Measurements from ENCODE around the gene C6orf58.
"Not testable (repeated sequence)": the region's sequence is repeated elsewhere in the genome, so short reads cannot be mapped to it uniquely, and the experiment has no call there.

Gene C6orf58

GRCh38 chr6:127590344-127590743 lies 13.4 kb downstream of the C6orf58 start:
- H3K36me3 ChIP-seq (ENCODE audit: control insufficient read depth in 2 of 2, insufficient read depth in 2 of 2, low read length in 2 of 2): no peaks in the 10 kb centered on the region
- H3K9ac ChIP-seq (ENCODE audit: low read length in 2 of 2): no peak overlapping the region
- H3K4me3 ChIP-seq (ENCODE audit: low read length in 2 of 2): no peak overlapping the region
- H3K27ac ChIP-seq (ENCODE audit: low read length): no peak overlapping the region
- H3K9me3 ChIP-seq (ENCODE audit: control insufficient read depth in 2 of 2, low read length in 2 of 2): no peaks in the 10 kb centered on the region
- H3K27me3 ChIP-seq (ENCODE audit: control insufficient read depth in 1 of 2, insufficient read depth in 2 of 2, low read length in 2 of 2): no peaks in the 10 kb centered on the region
- no peaks in the 10 kb centered on the region for H3K4me1 ChIP-seq (ENCODE audit: control insufficient read depth, insufficient read depth, low read length)

GRCh38 chr6:127592964-127593363 lies 16.0 kb downstream of the C6orf58 start:
- Histone ChIP-seq H3K4me1 (ENCODE audit: control insufficient read depth, insufficient read depth, low read length) (no peaks in the 10 kb centered on the region), H3K36me3 (ENCODE audit: control insufficient read depth in 2 of 2, insufficient read depth in 2 of 2, low read length in 2 of 2) (no peaks in the 10 kb centered on the region), H3K27ac (ENCODE audit: low read length) (no peak overlapping the region), H3K9me3 (ENCODE audit: control insufficient read depth in 2 of 2, low read length in 2 of 2) (no peaks in the 10 kb centered on the region), H3K4me3 (ENCODE audit: low read length in 2 of 2) (no peak overlapping the region), H3K9ac (ENCODE audit: low read length in 2 of 2) (no peak overlapping the region), H3K27me3 (ENCODE audit: control insufficient read depth in 1 of 2, insufficient read depth in 2 of 2, low read length in 2 of 2) (no peaks in the 10 kb centered on the region)

DNA sequence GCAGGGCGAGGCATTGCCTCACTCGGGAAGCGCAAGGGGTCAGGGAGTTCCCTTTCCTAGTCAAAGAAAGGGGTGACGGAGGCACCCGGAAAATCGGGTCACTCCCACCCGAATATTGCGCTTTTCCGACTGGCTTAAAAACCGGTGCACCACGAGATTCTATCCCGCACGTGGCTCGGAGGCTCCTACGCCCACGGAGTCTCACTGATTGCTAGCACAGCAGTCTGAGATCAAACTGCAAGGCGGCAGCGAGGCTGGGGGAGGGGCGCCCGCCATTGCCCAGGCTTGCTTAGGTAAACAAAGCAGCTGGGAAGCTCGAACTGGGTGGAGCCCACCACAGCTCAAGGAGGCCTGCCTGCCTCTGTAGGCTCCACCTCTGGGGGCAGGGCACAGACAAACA lies 16.5 kb downstream of the C6orf58 start:
- H3K9ac ChIP-seq (ENCODE audit: low read length in 2 of 2); H3K27ac ChIP-seq (ENCODE audit: low read length); H3K36me3 ChIP-seq (ENCODE audit: control insufficient read depth in 2 of 2, insufficient read depth in 2 of 2, low read length in 2 of 2); H3K27me3 ChIP-seq (ENCODE audit: control insufficient read depth in 1 of 2, insufficient read depth in 2 of 2, low read length in 2 of 2); H3K9me3 ChIP-seq (ENCODE audit: control insufficient read depth in 2 of 2, low read length in 2 of 2); H3K4me1 ChIP-seq (ENCODE audit: control insufficient read depth, insufficient read depth, low read length); H3K4me3 ChIP-seq (ENCODE audit: low read length in 2 of 2): not testable (repeated sequence)

DNA sequence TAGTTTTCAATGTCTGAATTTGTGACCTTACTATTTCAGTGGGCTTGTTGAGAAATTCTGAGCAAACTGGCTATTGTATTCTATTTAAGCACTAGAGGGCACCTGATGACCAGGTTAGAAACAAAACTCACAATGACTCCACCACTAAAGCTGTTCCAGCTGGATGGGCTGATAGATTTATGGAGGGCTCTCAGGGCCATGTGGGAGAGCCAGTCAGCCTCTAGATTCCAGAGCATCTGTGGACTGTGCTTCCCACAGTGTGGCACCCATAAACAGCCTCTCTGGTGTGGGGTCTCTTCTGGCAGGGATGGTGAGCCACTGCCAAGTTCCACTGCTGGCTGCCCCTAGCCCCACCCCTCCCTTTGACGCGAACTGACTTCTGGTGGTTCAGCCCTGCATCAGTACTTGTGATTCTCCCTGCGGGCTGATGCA lies 29.2 kb downstream of the C6orf58 start:
- Histone ChIP-seq H3K4me3 (ENCODE audit: low read length in 2 of 2) (no peak overlapping the region), H3K27me3 (ENCODE audit: control insufficient read depth in 1 of 2, insufficient read depth in 2 of 2, low read length in 2 of 2) (no peaks in the 10 kb centered on the region), H3K4me1 (ENCODE audit: control insufficient read depth, insufficient read depth, low read length) (no peaks in the 10 kb centered on the region), H3K9me3 (ENCODE audit: control insufficient read depth in 2 of 2, low read length in 2 of 2) (no peaks in the 10 kb centered on the region), H3K27ac (ENCODE audit: low read length) (no peak overlapping the region), H3K9ac (ENCODE audit: low read length in 2 of 2) (no peak overlapping the region), H3K36me3 (ENCODE audit: control insufficient read depth in 2 of 2, insufficient read depth in 2 of 2, low read length in 2 of 2) (no peaks in the 10 kb centered on the region)

- no peaks in the 10 kb centered on the region for H3K9me3 ChIP-seq (ENCODE audit: control insufficient read depth in 2 of 2, low read length in 2 of 2)
- H3K36me3 ChIP-seq (ENCODE audit: control insufficient read depth in 2 of 2, insufficient read depth in 2 of 2, low read length in 2 of 2): no peaks in the 10 kb centered on the region
- H3K27me3 ChIP-seq (ENCODE audit: control insufficient read depth in 1 of 2, insufficient read depth in 2 of 2, low read length in 2 of 2): no peaks in the 10 kb centered on the region
- H3K4me3 ChIP-seq (ENCODE audit: low read length in 2 of 2): no peak overlapping the region
- H3K9ac ChIP-seq (ENCODE audit: low read length in 2 of 2): no peak overlapping the region
- H3K27ac ChIP-seq (ENCODE audit: low read length): no peak overlapping the region
- no peaks in the 10 kb centered on the region for H3K4me1 ChIP-seq (ENCODE audit: control insufficient read depth, insufficient read depth, low read length)
These were observed 31.7 kb downstream of the C6orf58 start for GRCh38 chr6:127608554-127609270.

GRCh38 chr6:127618729-127619128 lies 41.8 kb downstream of the C6orf58 start:
- Histone ChIP-seq H3K4me1 (ENCODE audit: control insufficient read depth, insufficient read depth, low read length) (no peaks in the 10 kb centered on the region), H3K27me3 (ENCODE audit: control insufficient read depth in 1 of 2, insufficient read depth in 2 of 2, low read length in 2 of 2) (no peaks in the 10 kb centered on the region), H3K27ac (ENCODE audit: low read length) (no peak overlapping the region), H3K9me3 (ENCODE audit: control insufficient read depth in 2 of 2, low read length in 2 of 2) (no peaks in the 10 kb centered on the region), H3K36me3 (ENCODE audit: control insufficient read depth in 2 of 2, insufficient read depth in 2 of 2, low read length in 2 of 2) (no peaks in the 10 kb centered on the region), H3K9ac (ENCODE audit: low read length in 2 of 2) (no peak overlapping the region), H3K4me3 (ENCODE audit: low read length in 2 of 2) (no peak overlapping the region)

- no peak overlapping the region for H3K9ac ChIP-seq (ENCODE audit: low read length in 2 of 2)
These were observed 53.8 kb downstream of the C6orf58 start for GRCh38 chr6:127630800-127631199.

DNA sequence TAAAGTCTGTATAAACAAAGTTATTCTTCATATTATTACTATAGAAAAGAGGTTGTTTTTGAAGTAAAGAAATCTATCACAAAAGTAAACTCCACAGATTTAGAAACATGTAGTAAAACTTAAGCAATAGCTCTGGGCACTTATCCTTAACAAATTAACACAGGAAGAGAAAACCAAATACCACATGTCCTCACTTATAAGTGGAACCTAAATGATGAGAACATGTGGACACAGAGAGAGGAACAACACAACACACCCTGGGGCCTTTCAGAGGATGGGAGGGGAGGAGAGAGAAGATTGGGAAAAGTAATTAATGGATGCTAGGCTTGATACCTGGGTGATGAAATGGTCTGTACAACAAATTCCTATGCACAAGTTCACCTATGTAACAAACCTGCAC lies 57.2 kb downstream of the C6orf58 start:
- H3K27me3 ChIP-seq (ENCODE audit: control insufficient read depth in 1 of 2, insufficient read depth in 2 of 2, low read length in 2 of 2): no peaks in the 10 kb centered on the region
- no peaks in the 10 kb centered on the region for H3K9me3 ChIP-seq (ENCODE audit: control insufficient read depth in 2 of 2, low read length in 2 of 2)
- H3K4me1 ChIP-seq (ENCODE audit: control insufficient read depth, insufficient read depth, low read length): no peaks in the 10 kb centered on the region
- H3K27ac ChIP-seq (ENCODE audit: low read length): no peak overlapping the region
- H3K36me3 ChIP-seq (ENCODE audit: control insufficient read depth in 2 of 2, insufficient read depth in 2 of 2, low read length in 2 of 2): no peaks in the 10 kb centered on the region
- no peak overlapping the region for H3K4me3 ChIP-seq (ENCODE audit: low read length in 2 of 2)
- no peak overlapping the region for H3K9ac ChIP-seq (ENCODE audit: low read length in 2 of 2)

More at GRCh38 chr6:127630800-127631199, 53.8 kb downstream of the C6orf58 start:
- H3K4me3 ChIP-seq (ENCODE audit: low read length in 2 of 2): no peak overlapping the region
- no peaks in the 10 kb centered on the region for H3K36me3 ChIP-seq (ENCODE audit: control insufficient read depth in 2 of 2, insufficient read depth in 2 of 2, low read length in 2 of 2)
- no peaks in the 10 kb centered on the region for H3K9me3 ChIP-seq (ENCODE audit: control insufficient read depth in 2 of 2, low read length in 2 of 2)
- H3K27ac ChIP-seq (ENCODE audit: low read length): no peak overlapping the region
- H3K27me3 ChIP-seq (ENCODE audit: control insufficient read depth in 1 of 2, insufficient read depth in 2 of 2, low read length in 2 of 2): no peaks in the 10 kb centered on the region
- no peaks in the 10 kb centered on the region for H3K4me1 ChIP-seq (ENCODE audit: control insufficient read depth, insufficient read depth, low read length)

DNA sequence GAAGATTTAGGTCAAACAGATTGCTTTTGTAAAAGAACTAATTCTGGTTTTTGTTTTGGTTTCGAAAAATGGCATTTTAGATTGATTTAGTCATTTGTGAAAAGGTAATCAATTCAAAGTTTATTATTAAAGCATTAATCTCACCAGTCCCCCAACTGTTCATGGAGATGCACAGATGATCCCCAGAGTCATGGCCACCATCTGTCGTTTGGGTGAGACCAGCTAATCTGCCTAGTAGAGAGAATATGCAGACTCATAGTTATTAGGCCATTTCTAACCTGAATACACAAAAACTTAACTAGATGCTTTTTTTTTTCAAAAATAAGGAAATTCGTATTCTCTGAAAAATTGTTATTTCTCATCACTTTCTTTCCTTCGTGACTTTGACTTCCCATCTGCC lies 58.1 kb downstream of the C6orf58 start:
- no peaks in the 10 kb centered on the region for H3K9me3 ChIP-seq (ENCODE audit: control insufficient read depth in 2 of 2, low read length in 2 of 2)
- H3K4me3 ChIP-seq (ENCODE audit: low read length in 2 of 2): no peak overlapping the region
- H3K27ac ChIP-seq (ENCODE audit: low read length): no peak overlapping the region
- no peaks in the 10 kb centered on the region for H3K27me3 ChIP-seq (ENCODE audit: control insufficient read depth in 1 of 2, insufficient read depth in 2 of 2, low read length in 2 of 2)
- no peaks in the 10 kb centered on the region for H3K4me1 ChIP-seq (ENCODE audit: control insufficient read depth, insufficient read depth, low read length)
- H3K36me3 ChIP-seq (ENCODE audit: control insufficient read depth in 2 of 2, insufficient read depth in 2 of 2, low read length in 2 of 2): no peaks in the 10 kb centered on the region
- H3K9ac ChIP-seq (ENCODE audit: low read length in 2 of 2): no peak overlapping the region

DNA sequence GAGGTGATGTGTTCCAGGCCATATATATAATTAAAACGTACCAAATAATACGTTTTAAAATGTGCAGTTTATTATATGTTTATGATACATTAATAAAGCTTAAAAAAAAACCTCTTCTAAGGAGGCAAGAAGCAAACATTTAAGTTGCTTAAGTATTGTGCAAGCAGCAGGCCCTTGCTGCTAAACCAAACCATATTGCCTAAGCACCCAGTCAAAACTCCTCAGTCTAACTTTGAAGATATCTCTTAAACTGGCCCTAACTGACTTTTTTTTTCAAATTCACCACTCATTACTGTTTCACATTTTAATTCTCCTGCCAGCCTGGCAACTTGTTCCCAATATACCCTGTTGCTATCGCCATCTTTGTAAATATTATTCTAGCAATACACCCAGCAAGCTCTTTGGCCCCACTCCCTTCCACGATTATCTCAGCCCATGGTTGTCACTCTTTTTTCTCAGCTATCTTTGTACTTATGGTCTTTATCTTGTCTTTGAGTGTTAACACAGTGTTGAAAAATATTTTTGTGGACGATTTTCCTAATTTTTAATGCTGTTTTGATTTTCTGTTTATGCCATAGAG lies 60.9 kb downstream of the C6orf58 start:
- no peaks in the 10 kb centered on the region for H3K4me1 ChIP-seq (ENCODE audit: control insufficient read depth, insufficient read depth, low read length)
- H3K9ac ChIP-seq (ENCODE audit: low read length in 2 of 2): no peak overlapping the region
- peaks cover 0 to under 1% of the 10 kb centered on the region in 2 donors for H3K9me3 ChIP-seq (ENCODE audit: control insufficient read depth in 2 of 2, low read length in 2 of 2)
- H3K4me3 ChIP-seq (ENCODE audit: low read length in 2 of 2): no peak overlapping the region
- no peaks in the 10 kb centered on the region for H3K27me3 ChIP-seq (ENCODE audit: control insufficient read depth in 1 of 2, insufficient read depth in 2 of 2, low read length in 2 of 2)
- no peaks in the 10 kb centered on the region for H3K36me3 ChIP-seq (ENCODE audit: control insufficient read depth in 2 of 2, insufficient read depth in 2 of 2, low read length in 2 of 2)
- H3K27ac ChIP-seq (ENCODE audit: low read length): no peak overlapping the region
